ENCODE results near the gene CDK9.

DNA sequence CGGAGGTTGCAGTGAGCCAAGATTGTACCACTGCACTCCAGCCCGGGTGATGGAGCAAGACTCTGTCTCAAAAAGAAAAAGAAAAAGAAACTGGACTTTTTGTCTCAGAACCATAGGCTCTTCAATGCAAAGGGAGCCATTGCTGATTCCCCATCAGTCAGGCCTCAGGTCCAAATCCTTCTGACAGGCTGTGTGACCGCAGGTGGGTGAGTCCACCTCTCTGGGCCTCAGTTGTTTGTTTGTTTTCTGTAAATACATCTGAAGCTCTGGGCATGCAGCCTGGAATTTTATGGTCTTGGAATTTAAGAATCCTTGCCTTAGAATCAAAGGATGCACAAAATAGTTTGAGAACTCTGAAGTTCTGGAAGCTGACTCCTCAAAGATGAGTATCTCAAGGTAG is 29.6 kb upstream of the CDK9 start:
- no peak for TF ChIP-seq EZH2 (IDR thresholded peaks at IDR 0.05; ENCODE audit: low read length, unreplicated experiment)
- TF ChIP-seq, protein P1, sequence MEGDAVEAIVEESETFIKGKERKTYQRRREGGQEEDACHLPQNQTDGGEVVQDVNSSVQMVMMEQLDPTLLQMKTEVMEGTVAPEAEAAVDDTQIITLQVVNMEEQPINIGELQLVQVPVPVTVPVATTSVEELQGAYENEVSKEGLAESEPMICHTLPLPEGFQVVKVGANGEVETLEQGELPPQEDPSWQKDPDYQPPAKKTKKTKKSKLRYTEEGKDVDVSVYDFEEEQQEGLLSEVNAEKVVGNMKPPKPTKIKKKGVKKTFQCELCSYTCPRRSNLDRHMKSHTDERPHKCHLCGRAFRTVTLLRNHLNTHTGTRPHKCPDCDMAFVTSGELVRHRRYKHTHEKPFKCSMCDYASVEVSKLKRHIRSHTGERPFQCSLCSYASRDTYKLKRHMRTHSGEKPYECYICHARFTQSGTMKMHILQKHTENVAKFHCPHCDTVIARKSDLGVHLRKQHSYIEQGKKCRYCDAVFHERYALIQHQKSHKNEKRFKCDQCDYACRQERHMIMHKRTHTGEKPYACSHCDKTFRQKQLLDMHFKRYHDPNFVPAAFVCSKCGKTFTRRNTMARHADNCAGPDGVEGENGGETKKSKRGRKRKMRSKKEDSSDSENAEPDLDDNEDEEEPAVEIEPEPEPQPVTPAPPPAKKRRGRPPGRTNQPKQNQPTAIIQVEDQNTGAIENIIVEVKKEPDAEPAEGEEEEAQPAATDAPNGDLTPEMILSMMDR (conservative IDR thresholded peaks at IDR 0.05; ENCODE audit: low read depth, low read length): no peak

Data from PC-3 (cell line).